Progenitor cell of endocrine pancreas (in vitro differentiated cells): ENCODE measurements around the gene ATP5F1C. TPM values are rescaled to one million over a fixed set of nuclear protein-coding genes. Genes with fewer than 3 reads are reported as not detected.

Source experiments
- DNase-seq: peaks from one replicate; pipeline ENCODE4 v3.0.0; 2021; ENCODE audit warnings: low spot score; ENCODE audit not compliant: unreplicated experiment
- H3K27ac Mint-ChIP-seq: 2 replicates; pipeline ENCODE4 v1.8.0; 2021; ENCODE audit warnings: mild to moderate bottlenecking, moderate library complexity, mixed read lengths
- H3K27me3 Mint-ChIP-seq: 2 replicates; pipeline ENCODE4 v1.8.0; 2021; ENCODE audit warnings: mixed read lengths
- H3K36me3 Mint-ChIP-seq: 2 replicates; pipeline ENCODE4 v1.8.0; 2022; ENCODE audit warnings: mixed read lengths; ENCODE audit not compliant: insufficient read depth
- H3K4me1 Mint-ChIP-seq: 2 replicates; pipeline ENCODE4 v1.8.0; 2021; ENCODE audit warnings: low read depth, mixed read lengths
- H3K4me3 Mint-ChIP-seq: 2 replicates; pipeline ENCODE4 v1.8.0; 2021; ENCODE audit warnings: low read depth, mild to moderate bottlenecking, moderate library complexity, mixed read lengths
- H3K9me3 Mint-ChIP-seq: 2 replicates; pipeline ENCODE4 v1.8.0; 2021; ENCODE audit warnings: low read depth, mixed read lengths
- CTCF ChIP-seq: fragments of 200-600 bp; sonication (generic); IDR thresholded peaks from one replicate; pipeline ENCODE4 v1.5.0; 2021; ENCODE audit warnings: antibody characterized with exemption, mild to moderate bottlenecking; ENCODE audit not compliant: unreplicated experiment
- total RNA-seq: library from RNA; stranded (reverse); gene quantifications from 2 replicates; pipeline ENCODE4 v1.2.1, GENCODE V29; 2021

Gene ATP5F1C
- total RNA-seq, 1 donor from 2014 or later = 221 TPM

GRCh38 chr10:7787150-7787856 is 674 bp upstream of the ATP5F1C start:
- Mint-ChIP-seq H3K4me1 (peaks cover 14% of the 10 kb centered on the region), H3K4me3 (no peak overlapping the region), H3K27me3 (no peaks in the 10 kb centered on the region), H3K36me3 (peaks cover 5% of the 10 kb centered on the region), H3K27ac (no peak overlapping the region), H3K9me3 (no peaks in the 10 kb centered on the region)
- TF ChIP-seq CTCF = no peak
- no peak for DNase-seq

GRCh38 chr10:7788639-7789286 is 786 bp downstream of the ATP5F1C start:
- Mint-ChIP-seq H3K9me3 (no peaks in the 10 kb centered on the region), H3K36me3 (peaks cover 5% of the 10 kb centered on the region), H3K27ac (no peak overlapping the region), H3K4me3 (no peak overlapping the region), H3K4me1 (peaks cover 17% of the 10 kb centered on the region), H3K27me3 (no peaks in the 10 kb centered on the region)
- no peak for TF ChIP-seq CTCF
- no peak for DNase-seq

GRCh38 chr10:7789390-7789789 is 1.4 kb downstream of the ATP5F1C start:
- no peak for DNase-seq
- TF ChIP-seq CTCF = no peak

GRCh38 chr10:7792541-7792940 is 4.6 kb downstream of the ATP5F1C start:
- Mint-ChIP-seq H3K27me3 (no peaks in the 10 kb centered on the region), H3K4me1 (peaks cover 36% of the 10 kb centered on the region), H3K36me3 (peaks cover 18% of the 10 kb centered on the region), H3K9me3 (no peaks in the 10 kb centered on the region), H3K27ac (no peak overlapping the region), H3K4me3 (no peak overlapping the region)
- no peak for TF ChIP-seq CTCF
- DNase-seq = no peak

More at GRCh38 chr10:7789390-7789789, 1.4 kb downstream of the ATP5F1C start:
- Mint-ChIP-seq H3K27me3 (no peaks in the 10 kb centered on the region), H3K9me3 (no peaks in the 10 kb centered on the region), H3K27ac (no peak overlapping the region), H3K4me1 (peaks cover 23% of the 10 kb centered on the region), H3K36me3 (peaks cover 5% of the 10 kb centered on the region), H3K4me3 (no peak overlapping the region)

- no peaks in the 10 kb centered on the region for H3K9me3 Mint-ChIP-seq
- peaks cover 20% of the 10 kb centered on the region for H3K36me3 Mint-ChIP-seq
- H3K4me1 Mint-ChIP-seq = peaks cover 30% of the 10 kb centered on the region
- no peak for TF ChIP-seq CTCF
- DNase-seq = no peak
- H3K27ac Mint-ChIP-seq = peak overlapping the region; percentile 71
- H3K4me3 Mint-ChIP-seq = no peak overlapping the region
- H3K27me3 Mint-ChIP-seq = no peaks in the 10 kb centered on the region
Observed at GRCh38 chr10:7794251-7795026, 6.5 kb downstream of the ATP5F1C start.
